Activated T-helper 9 cell treated with anti-CD3 and anti-CD28 coated beads, Interleukin-2, amount 50 U/mL, for 16 hours (primary cell): Measurements from ENCODE around the gene UQCRC2.
"Not testable (repeated sequence)": the region's sequence is repeated elsewhere in the genome, so short reads cannot be mapped to it uniquely, and the experiment has no call there.

Experiments
- DNase-seq: peaks from one replicate; pipeline ENCODE4 v3.0.0-alpha.2; 2020; ENCODE audit warnings: low read depth

UQCRC2 gene

GRCh38 chr16:21982108-21982507 lies 28.9 kb downstream of the UQCRC2 start:
- DNase-seq: no peak

- DNase-seq: no peak
Measured at GRCh38 chr16:21984062-21984461, 30.9 kb downstream of the UQCRC2 start.

- no peak for DNase-seq
Measured at GRCh38 chr16:21985524-21985923, 32.4 kb downstream of the UQCRC2 start.

GRCh38 chr16:21986692-21987246 lies 33.6 kb downstream of the UQCRC2 start:
- no peak for DNase-seq

GRCh38 chr16:21987498-21987897 lies 34.3 kb downstream of the UQCRC2 start:
- no peak for DNase-seq

GRCh38 chr16:21989133-21989532 lies 36.0 kb downstream of the UQCRC2 start:
- no peak for DNase-seq

- DNase-seq: no peak
Measured at GRCh38 chr16:21989751-21990150, 36.6 kb downstream of the UQCRC2 start.

- no peak for DNase-seq
Measured at GRCh38 chr16:21990381-21990944, 37.3 kb downstream of the UQCRC2 start.

GRCh38 chr16:21991621-21992020 lies 38.5 kb downstream of the UQCRC2 start:
- no peak for DNase-seq

GRCh38 chr16:21994856-21995465 lies 41.8 kb downstream of the UQCRC2 start:
- DNase-seq: no peak

- no peak for DNase-seq
Measured at GRCh38 chr16:21996923-21997696, 43.9 kb downstream of the UQCRC2 start.

- DNase-seq: no peak
Measured at GRCh38 chr16:21997697-21998480, 44.7 kb downstream of the UQCRC2 start.

GRCh38 chr16:22001591-22001990 lies 48.4 kb downstream of the UQCRC2 start:
- DNase-seq: no peak

- DNase-seq: not testable (repeated sequence)
Measured at GRCh38 chr16:22002047-22002446, 48.9 kb downstream of the UQCRC2 start.

GRCh38 chr16:22003195-22003594 lies 50.0 kb downstream of the UQCRC2 start:
- DNase-seq: no peak

- no peak for DNase-seq
Measured at GRCh38 chr16:22004341-22004740, 51.2 kb downstream of the UQCRC2 start.

- DNase-seq: no peak
Measured at GRCh38 chr16:22005746-22006145, 52.6 kb downstream of the UQCRC2 start.

GRCh38 chr16:22006636-22007035 lies 53.5 kb downstream of the UQCRC2 start:
- no peak for DNase-seq

- no peak for DNase-seq
Measured at GRCh38 chr16:22007159-22007508, 54.0 kb downstream of the UQCRC2 start.

GRCh38 chr16:22007509-22008214 lies 54.5 kb downstream of the UQCRC2 start, which contains the start of gene MOSMO:
Gene MOSMO (plus strand): TSS chr16:22008111. CDS start chr16:22008302, 191 bp downstream.
- peak; percentile 66 for DNase-seq

- no peak for DNase-seq
Measured at GRCh38 chr16:22008215-22009059, 55.3 kb downstream of the UQCRC2 start.
